Measurements from ENCODE around the gene AK2. TPM values are rescaled to one million over a fixed set of nuclear protein-coding genes. Genes with fewer than 3 reads are reported as not detected.

Gene AK2
- total RNA-seq, 1 experiment from 2014 or later = 159 TPM

DNA sequence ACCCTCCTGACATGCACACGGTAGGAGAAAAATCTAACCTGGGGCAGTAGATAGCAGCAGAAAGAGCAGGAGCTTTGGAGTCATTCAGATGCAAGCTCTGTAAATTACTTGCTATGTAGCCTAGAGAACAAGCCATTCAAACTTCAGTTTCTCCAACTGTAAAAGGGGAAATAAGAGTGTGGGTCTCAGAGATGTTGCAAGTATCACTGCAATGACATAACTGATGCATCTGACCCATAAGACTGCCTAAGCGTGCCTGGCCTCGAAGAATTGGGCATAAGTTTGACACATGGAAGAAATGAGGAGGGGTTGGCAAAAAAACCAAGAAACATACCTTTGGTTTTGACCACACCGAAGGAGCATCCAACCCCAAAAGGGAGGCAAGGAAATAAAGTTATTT, 5.2 kb downstream of the AK2 start:
- Histone ChIP-seq H3K79me1 (ENCODE audit: insufficient read depth, low read depth, low read length, poor library complexity, severe bottlenecking) (peaks cover 17% of the 10 kb centered on the region), H2BK15ac (ENCODE audit: low read depth, low read length) (no peak overlapping the region), H3K27me3 (ENCODE audit: insufficient read depth, low read length) (no peaks in the 10 kb centered on the region; the same call in 1 of the 2 replicates), H4K20me1 (ENCODE audit: control insufficient read depth, insufficient read depth, insufficient read length) (no peaks in the 10 kb centered on the region), H3K4ac (ENCODE audit: low read depth, low read length) (no peak overlapping the region), H2AFZ (ENCODE audit: low read length) (no peak overlapping the region), H3K4me1 (ENCODE audit: insufficient read depth, low read length) (peaks cover 2% of the 10 kb centered on the region; the same call in 1 of the 2 replicates), H3K18ac (ENCODE audit: insufficient read length, low read depth, low read length) (no peak overlapping the region), H2BK120ac (ENCODE audit: low read depth, low read length, poor library complexity, severe bottlenecking) (no peak overlapping the region), H3K14ac (ENCODE audit: insufficient read depth, low read length) (no peak overlapping the region), H4K5ac (ENCODE audit: insufficient read length, low read depth, low read length) (no peak overlapping the region), H3K4me2 (ENCODE audit: insufficient read depth, insufficient read length, low read length) (no peak overlapping the region), H4K91ac (ENCODE audit: insufficient read length, low read depth, low read length) (no peak overlapping the region), H3K27ac (ENCODE audit: insufficient read length, low read depth, low read length) (no peak overlapping the region), H3K9me3 (ENCODE audit: control insufficient read depth, low read depth, low read length) (no peaks in the 10 kb centered on the region), H3T11ph (ENCODE audit: low read length) (no peak overlapping the region), H2BK5ac (ENCODE audit: insufficient read length, low read length) (no peak overlapping the region), H3K23ac (ENCODE audit: insufficient read length, low read depth, low read length) (no peak overlapping the region), H3K9ac (ENCODE audit: extremely low read depth, insufficient read length, low read length) (no peak overlapping the region), H3K23me2 (ENCODE audit: insufficient read length, low read depth, low read length, poor library complexity, severe bottlenecking) (peaks cover 6% of the 10 kb centered on the region), H2AK5ac (ENCODE audit: insufficient read length, low read length) (no peak overlapping the region), H2BK20ac (ENCODE audit: low read depth, low read length, poor library complexity, severe bottlenecking) (no peak overlapping the region), H3K56ac (ENCODE audit: insufficient read length, low read depth, low read length) (no peak overlapping the region), H2BK12ac (ENCODE audit: insufficient read length, low read depth, low read length) (no peak overlapping the region), H3K79me2 (ENCODE audit: insufficient read depth, low read length) (peaks cover 38% of the 10 kb centered on the region; the same call in 1 of the 2 replicates), H4K8ac (replicated peaks; ENCODE audit: insufficient read length, low read depth, low read length) (no peak overlapping the region)
- TF ChIP-seq, protein P1, sequence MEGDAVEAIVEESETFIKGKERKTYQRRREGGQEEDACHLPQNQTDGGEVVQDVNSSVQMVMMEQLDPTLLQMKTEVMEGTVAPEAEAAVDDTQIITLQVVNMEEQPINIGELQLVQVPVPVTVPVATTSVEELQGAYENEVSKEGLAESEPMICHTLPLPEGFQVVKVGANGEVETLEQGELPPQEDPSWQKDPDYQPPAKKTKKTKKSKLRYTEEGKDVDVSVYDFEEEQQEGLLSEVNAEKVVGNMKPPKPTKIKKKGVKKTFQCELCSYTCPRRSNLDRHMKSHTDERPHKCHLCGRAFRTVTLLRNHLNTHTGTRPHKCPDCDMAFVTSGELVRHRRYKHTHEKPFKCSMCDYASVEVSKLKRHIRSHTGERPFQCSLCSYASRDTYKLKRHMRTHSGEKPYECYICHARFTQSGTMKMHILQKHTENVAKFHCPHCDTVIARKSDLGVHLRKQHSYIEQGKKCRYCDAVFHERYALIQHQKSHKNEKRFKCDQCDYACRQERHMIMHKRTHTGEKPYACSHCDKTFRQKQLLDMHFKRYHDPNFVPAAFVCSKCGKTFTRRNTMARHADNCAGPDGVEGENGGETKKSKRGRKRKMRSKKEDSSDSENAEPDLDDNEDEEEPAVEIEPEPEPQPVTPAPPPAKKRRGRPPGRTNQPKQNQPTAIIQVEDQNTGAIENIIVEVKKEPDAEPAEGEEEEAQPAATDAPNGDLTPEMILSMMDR (conservative IDR thresholded peaks at IDR 0.05) = no peak
- no peak overlapping the region for H3K4me3 Mint-ChIP-seq
- peaks cover 27 to 28% of the 10 kb centered on the region in 2 experiments for H3K4me1 Mint-ChIP-seq
- no peaks in the 10 kb centered on the region for H3K27me3 Mint-ChIP-seq (ENCODE audit: low read depth)
- no CpG with 5 or more reads among the region's 4 CpGs for WGBS (ENCODE audit: extremely low coverage, insufficient read length, low lambda C conversion rate)
- no peaks in the 10 kb centered on the region for H3K9me3 Mint-ChIP-seq
- no peak for DNase-seq
- H3K27ac Mint-ChIP-seq = no peak overlapping the region
- H3K36me3 Mint-ChIP-seq (ENCODE audit: insufficient read depth in 1 of 3, low read depth in 3 of 3) = peaks cover 1 to 33% (median 28%) of the 10 kb centered on the region in 3 experiments; a peak in 6 of 7 replicates
